Cortex of kidney (tissue), 1 donor: Measurements from ENCODE around the gene SPOP.

Source experiments
- DNase-seq: peaks from one replicate; lab custom pipeline; 2025; lab: John Stamatoyannopoulos, UW

SPOP gene

GRCh38 chr17:49613182-49613800, 64.6 kb downstream of the SPOP start:
- no peak for DNase-seq

GRCh38 chr17:49612726-49613125, 65.2 kb downstream of the SPOP start:
- DNase-seq, result no peak

- no peak for DNase-seq
These were observed 66.9 kb downstream of the SPOP start for GRCh38 chr17:49610883-49611584.

GRCh38 chr17:49604314-49604869, 73.5 kb downstream of the SPOP start:
- no peak for DNase-seq

- no peak for DNase-seq
These were observed 74.2 kb downstream of the SPOP start for GRCh38 chr17:49603720-49604119.

GRCh38 chr17:49603238-49603637, 74.7 kb downstream of the SPOP start:
- DNase-seq, result no peak

DNA sequence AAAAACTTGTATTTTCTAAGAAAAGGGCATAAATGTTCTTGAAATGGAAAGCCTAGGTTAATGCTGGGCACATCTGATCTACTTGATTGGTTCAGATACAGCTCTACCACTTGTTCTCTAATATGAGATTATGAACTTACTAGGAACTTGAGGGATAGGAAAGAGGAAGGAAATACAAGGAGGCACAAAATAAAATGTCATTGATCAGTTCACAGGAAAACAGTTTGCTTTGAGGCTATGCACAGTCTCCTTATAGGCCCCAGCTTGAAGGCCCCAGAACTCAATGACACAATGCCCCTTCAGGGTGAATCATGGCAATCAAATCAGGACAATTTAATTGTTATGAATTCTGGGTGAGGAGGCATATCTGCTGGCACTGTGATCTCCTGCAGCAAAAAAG, 75.1 kb downstream of the SPOP start:
- no peak for DNase-seq

- no peak for DNase-seq
These were observed 76.9 kb downstream of the SPOP start for GRCh38 chr17:49600949-49601348.

- no peak for DNase-seq
These were observed 79.0 kb downstream of the SPOP start for GRCh38 chr17:49598918-49599317.

DNA sequence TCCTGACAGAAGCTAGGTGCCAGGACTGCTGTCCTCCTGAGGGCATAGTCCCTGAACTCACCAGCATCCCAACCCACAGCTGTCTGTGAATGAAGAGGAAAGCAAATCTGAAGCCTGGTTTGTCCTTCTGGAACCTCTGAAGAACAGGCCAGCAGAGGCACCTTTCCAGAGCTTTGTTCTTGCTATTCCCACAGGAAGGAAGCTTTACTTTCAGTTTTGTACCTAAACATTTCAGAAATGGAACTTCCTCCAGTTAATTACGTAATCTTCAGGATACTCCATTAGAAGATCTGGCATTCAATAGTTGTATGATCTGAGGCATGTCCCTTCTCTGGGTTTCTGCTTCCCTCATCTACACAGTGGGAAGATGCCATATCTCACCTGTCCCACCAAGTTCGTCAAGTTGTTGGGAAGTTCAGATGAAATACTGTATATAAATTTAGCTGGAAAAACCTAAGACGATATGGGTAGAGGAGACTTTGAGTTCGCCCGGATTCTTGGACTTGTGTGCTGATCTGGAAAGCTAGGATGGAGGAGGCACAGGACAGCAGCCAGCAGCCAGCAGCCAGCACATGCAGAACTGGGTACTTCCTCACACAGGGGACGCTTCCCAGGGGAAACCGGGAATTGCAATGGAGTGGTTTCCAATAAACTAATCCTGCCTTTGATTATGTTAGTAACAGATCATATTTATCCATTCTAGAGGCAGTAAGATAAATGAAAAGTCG, 79.8 kb downstream of the SPOP start:
- DNase-seq, result no peak

DNA sequence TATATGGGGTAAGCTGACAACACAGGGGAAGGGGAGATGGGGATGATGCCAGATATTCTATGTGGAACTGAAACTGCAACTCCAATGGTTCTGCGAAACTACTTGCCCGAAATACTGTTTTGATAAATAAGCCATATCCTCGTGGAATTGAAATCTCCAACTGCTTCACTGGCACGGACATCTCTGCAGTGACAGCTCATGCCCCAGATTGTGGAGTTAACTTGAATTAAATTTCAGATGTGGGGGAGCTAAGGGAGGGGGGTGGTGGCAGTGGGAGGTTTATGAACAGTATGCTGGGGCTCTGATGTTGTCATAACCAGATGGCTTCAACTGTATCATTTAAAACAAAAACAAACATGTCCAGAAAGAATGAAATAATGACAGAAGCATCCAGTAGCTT, 80.5 kb downstream of the SPOP start:
- DNase-seq, result no peak

GRCh38 chr17:49596613-49597244, 81.2 kb downstream of the SPOP start:
- no peak for DNase-seq

- DNase-seq, result no peak
These were observed 81.9 kb downstream of the SPOP start for GRCh38 chr17:49595980-49596379.

DNA sequence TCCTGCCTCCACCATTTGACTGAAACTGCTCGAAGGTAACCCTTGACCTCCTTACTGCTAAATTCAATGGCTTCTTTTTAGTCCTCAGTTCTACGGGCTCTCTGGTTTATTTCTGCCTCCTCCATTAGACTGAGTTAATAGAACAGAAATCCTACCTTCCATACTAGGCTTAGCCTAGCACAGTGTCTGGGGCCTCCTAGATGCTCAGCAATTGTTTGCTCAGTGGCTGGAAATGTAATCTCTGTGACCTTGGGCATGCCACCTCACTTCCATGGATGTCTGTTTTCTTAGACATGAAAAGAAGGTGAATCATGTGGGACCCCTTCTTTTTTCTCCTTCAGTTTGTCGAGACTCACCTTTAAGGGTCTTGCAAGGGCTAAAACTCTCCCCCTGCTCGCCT, 82.6 kb downstream of the SPOP start:
- no peak for DNase-seq

GRCh38 chr17:49592263-49592662, 85.6 kb downstream of the SPOP start:
- DNase-seq, result no peak

- DNase-seq, result no peak
These were observed 87.0 kb downstream of the SPOP start for GRCh38 chr17:49590874-49591273.

DNA sequence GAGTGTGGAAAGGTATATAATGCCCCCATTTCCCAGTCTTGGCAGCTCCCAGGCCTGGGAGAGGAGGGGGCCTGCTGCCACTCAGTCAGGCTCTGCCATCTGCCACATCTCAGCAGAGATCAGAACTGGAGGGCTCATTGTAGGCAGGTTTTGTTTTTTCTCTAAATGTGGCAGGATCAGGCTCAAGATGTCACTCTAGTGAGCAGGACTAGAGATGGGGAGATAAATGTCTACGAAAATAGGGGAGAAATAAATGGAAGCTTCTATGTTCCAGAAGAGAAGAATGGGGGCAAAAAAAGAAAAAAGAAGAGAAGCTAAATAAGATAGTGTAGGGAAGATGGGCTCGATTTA, 88.3 kb downstream of the SPOP start:
- DNase-seq, result no peak

DNA sequence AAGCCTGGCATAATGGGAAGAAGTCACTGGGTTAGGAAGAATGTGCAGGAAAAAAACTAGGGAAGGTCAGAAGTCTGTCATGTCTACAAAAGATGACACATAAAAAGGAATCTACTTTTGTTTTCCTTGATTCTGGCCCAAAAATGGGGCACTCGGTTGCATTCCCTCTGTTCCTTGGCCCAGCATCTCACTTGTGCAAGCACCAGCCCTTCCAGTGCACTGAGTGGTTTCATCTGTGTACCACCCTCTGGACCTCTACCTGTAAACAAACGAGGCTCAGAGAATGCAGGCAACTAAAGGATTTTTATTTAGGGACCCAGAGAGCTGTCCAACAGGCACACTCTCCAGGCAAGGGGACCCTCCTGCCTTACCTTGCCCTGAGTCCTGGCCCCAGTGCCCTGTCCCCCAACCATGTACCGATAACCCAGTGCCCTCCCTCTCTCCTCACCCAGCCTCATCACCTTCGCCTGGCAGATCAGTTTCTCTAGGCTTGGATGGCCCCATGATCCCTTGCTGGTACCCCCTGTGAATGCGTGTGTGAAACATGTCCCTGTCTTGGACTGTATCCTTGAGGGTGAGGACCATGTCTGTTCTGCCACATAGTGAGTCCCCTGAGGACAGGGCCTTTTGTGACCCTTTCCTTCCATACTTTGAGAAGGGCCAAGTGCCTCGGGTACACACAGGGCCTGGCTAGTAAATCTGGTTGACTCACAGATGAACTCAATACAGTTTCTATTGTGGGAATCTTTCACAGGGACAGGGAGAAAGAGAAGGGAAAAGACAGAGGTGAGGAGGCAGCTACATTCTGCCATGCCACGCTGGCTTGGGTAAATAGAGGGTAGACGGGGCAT, 88.9 kb downstream of the SPOP start:
- DNase-seq, result no peak

DNA sequence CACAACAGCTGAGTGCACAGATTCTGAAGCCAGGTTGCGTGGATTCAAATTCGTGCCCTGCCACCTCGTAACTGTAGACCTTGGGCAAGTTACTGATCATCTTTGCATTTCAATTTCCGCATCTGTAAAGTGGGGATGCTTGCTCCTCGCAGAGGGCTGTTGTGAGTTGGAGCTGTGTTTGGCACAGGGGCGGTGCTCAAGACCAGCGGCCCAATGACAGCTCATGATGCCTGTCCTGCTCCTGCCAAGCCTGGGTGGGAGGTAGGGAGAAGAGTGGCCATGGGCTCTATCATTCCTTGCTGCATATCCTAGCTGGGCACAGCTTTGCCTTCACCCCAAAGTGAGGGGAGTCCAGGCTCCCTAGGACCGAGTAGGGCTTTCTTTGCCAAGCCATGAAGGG, 89.6 kb downstream of the SPOP start:
- no peak for DNase-seq

DNA sequence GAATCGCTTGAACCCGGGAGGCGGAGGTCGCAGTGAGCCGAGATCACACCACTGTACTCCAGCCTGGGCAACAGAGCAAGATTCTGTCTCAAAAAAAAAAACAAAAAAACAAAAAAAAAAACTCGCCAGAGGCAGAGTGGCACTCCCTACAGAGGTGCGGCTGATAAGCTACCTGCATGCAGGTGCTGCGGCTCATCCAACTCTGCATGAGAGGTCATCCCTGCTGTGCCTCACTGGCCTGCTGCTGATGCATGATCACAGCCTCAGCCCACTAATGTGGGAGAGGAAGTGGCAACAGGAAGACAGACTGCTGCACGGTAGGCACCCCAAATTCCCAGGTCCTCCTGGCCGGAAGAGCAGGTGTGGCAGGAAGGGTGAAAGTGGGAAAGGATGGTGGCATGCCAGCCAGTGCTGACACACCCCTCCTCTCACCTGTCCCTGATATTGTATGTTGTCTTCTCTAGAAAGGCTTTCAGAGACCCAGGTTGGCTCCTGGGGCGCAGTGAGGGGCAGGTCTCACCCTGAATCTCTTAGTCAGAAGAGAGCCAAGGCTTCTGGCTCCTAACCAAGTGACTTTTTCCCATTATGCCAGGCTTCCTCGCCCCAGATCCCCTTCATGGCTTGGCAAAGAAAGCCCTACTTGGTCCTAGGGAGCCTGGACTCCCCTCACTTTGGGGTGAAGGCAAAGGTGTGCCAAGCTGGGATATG, 90.4 kb downstream of the SPOP start:
- no peak for DNase-seq

GRCh38 chr17:49585422-49586027, 92.4 kb downstream of the SPOP start:
- DNase-seq, result no peak
